RCC 7860 (cell line): ENCODE results near the gene SMTNL2.
"Not testable (repeated sequence)": the region's sequence is repeated elsewhere in the genome, so short reads cannot be mapped to it uniquely, and the experiment has no call there.

Experiments
- DNase-seq: peaks from one replicate; pipeline ENCODE4 v3.0.0-alpha.2; 2015; ENCODE audit warnings: low spot score
- FAIRE-seq: peaks from 2 replicates; lab custom pipeline; 2012; peaks lifted over from hg19 to GRCh38; lab: Jason Lieb, UNC

SMTNL2 gene

GRCh38 chr17:4625181-4625617 is 40.9 kb downstream of the SMTNL2 start:
- no peak for FAIRE-seq
- DNase-seq, result no peak

- FAIRE-seq (no peak), DNase-seq (no peak)
These were observed 42.5 kb downstream of the SMTNL2 start for GRCh38 chr17:4626734-4627256.

- DNase-seq, result no peak
- no peak for FAIRE-seq
These were observed 47.1 kb downstream of the SMTNL2 start for GRCh38 chr17:4631431-4631830.

- FAIRE-seq (no peak), DNase-seq (peak; percentile 18)
These were observed 47.7 kb downstream of the SMTNL2 start for GRCh38 chr17:4631836-4632580.

- FAIRE-seq, result no peak
- DNase-seq, result no peak
These were observed 48.2 kb downstream of the SMTNL2 start for GRCh38 chr17:4632581-4632920.

GRCh38 chr17:4633643-4634042 is 49.3 kb downstream of the SMTNL2 start:
- DNase-seq (no peak), FAIRE-seq (no peak)

- DNase-seq (no peak), FAIRE-seq (no peak)
These were observed 50.6 kb downstream of the SMTNL2 start for GRCh38 chr17:4634976-4635375.

- no peak for FAIRE-seq
- DNase-seq, result no peak
These were observed 51.6 kb downstream of the SMTNL2 start for GRCh38 chr17:4635823-4636375.

GRCh38 chr17:4636474-4637100 is 52.3 kb downstream of the SMTNL2 start:
- FAIRE-seq, result no peak
- no peak for DNase-seq

GRCh38 chr17:4638766-4639165 is 54.4 kb downstream of the SMTNL2 start:
- DNase-seq, FAIRE-seq: not testable (repeated sequence)

- FAIRE-seq, DNase-seq: not testable (repeated sequence)
These were observed 55.2 kb downstream of the SMTNL2 start for GRCh38 chr17:4639301-4640059.

GRCh38 chr17:4640569-4641188 is 56.4 kb downstream of the SMTNL2 start:
- FAIRE-seq, DNase-seq: not testable (repeated sequence)

- no peak for FAIRE-seq
- no peak for DNase-seq
These were observed 57.2 kb downstream of the SMTNL2 start, which contains the start of gene ALOX15 for GRCh38 chr17:4641297-4642195. TSS of gene ALOX15 (minus strand) at chr17:4641678. CDS start at chr17:4641651, 27 bp downstream.

GRCh38 chr17:4642286-4642685 is 58.0 kb downstream of the SMTNL2 start:
- no peak for DNase-seq

GRCh38 chr17:4643676-4644075 is 59.3 kb downstream of the SMTNL2 start:
- DNase-seq, result no peak
- no peak for FAIRE-seq

More at GRCh38 chr17:4642286-4642685, 58.0 kb downstream of the SMTNL2 start:
- no peak for FAIRE-seq

- FAIRE-seq, result no peak
- no peak for DNase-seq
These were observed 61.3 kb downstream of the SMTNL2 start for GRCh38 chr17:4645642-4646041.

- no peak for FAIRE-seq
- DNase-seq, result no peak
These were observed 64.4 kb downstream of the SMTNL2 start for GRCh38 chr17:4648741-4649140.

- DNase-seq (no peak), FAIRE-seq (no peak)
These were observed 68.7 kb downstream of the SMTNL2 start for GRCh38 chr17:4652997-4653396.

GRCh38 chr17:4655933-4656332 is 71.6 kb downstream of the SMTNL2 start:
- not testable (repeated sequence) for DNase-seq, FAIRE-seq
